CD4-positive, alpha-beta T cell treated with Interleukin-17A for 1 hour (primary cell): ENCODE data around the gene ACAD8.
"Not testable (repeated sequence)": the region's sequence is repeated elsewhere in the genome, so short reads cannot be mapped to it uniquely, and the experiment has no call there.

Experiments
- DNase-seq: peaks from one replicate; pipeline ENCODE4 v3.0.0-alpha.2; 2020

The ACAD8 gene

DNA sequence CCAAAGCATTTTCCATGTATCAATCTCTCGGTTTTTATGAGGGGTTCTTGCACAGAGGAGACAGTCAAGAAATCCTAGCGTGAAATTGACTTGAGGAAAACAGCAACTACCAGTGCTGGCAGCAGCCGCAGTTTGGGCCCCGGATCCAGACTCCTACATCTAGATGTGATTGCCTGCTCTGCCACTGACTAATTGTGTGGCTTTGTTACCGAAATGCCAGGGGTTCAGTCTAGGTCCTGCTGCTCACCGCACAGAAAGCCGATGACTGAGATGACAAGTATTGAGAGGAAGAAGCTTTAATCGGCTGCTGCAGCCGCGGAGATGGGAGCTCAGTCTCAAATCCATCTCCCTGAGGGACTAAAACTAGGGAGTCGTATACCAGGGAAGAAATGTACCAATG, 14.6 kb downstream of the ACAD8 start:
- no peak for DNase-seq

DNA sequence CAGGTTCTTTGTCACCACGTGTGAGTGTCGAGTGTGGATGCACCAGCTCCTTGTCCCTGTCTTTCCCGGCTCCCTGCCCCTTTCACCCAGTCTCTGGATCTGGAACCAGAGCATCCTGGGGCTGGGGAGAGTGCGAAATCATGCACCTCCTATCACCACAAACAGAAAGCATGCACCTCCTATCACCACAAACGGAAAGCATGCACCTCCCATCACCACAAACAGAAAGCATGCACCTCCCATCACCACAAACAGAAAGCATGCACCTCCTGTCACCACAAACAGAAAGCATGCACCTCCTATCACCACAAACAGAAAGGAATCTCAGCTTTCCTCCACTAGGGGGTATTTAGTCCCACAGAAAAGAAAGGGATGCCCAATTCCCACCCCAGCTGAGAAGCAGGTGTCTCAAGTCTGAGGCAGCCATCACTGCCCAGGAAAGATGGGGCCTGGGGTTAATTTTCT, 16.9 kb downstream of the ACAD8 start:
- DNase-seq, result peak; percentile 60

DNA sequence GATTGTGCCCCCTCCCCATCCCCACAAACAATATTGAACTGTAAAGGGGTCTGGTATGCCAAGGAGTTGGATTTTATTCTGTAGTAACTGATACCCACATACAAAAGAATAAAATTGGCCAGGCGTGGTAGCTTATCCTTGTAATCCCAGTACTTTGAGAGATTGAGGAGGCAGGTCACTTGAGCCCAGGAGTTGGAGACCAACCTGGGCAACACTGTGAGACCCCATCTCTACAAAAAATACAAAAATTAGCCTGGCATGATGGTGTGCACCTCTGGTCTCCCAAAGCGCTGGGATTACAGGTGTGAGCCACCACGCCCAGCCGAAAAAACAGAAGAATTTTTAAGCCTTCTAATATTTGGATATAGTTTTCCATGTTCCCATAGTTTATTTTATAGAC, 18.6 kb downstream of the ACAD8 start:
- no peak for DNase-seq

DNA sequence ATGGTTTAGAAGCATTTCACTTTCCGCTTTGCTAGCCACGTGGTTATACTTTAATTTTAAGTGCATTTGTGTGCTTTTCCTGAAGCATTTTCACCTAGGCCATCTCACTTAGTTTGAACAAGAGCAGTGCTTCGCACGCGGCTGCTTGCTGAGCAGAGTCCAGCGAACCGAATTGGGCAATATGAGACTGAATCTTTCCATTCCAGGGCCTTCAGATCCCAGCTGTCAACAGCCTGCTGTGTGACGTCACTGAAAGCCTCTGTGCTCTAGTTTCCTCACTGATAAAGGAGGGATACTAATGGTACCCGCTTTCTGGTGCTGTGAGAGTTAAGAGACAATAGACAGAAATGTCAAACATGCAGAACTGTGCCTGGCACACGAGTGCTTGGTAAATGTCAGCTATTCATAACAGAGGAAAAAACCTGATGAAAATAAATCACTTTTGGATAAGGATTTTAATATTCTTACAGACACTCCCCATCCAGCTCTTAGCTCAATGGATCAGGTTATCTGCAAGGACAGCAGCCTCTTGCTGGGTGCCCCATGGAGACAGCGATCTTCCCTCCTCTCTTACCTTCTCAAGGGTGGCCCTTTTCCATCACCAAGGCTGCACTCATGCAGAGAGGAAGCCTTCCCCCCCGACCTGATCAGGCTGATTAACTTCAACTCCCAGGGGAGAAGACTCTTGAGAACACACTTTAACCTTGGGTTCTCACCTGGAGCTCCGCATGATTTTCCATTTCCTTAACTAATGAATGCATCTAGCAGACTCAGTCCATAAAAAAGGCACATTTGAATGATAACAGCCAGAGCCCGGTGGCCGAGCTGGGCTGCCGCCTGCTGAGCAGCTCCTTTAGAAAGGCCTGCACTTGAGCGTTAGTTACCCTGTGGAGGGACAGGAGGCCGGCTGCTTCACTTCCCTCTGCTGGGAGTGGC, 19.3 kb downstream of the ACAD8 start:
- no peak for DNase-seq

DNA sequence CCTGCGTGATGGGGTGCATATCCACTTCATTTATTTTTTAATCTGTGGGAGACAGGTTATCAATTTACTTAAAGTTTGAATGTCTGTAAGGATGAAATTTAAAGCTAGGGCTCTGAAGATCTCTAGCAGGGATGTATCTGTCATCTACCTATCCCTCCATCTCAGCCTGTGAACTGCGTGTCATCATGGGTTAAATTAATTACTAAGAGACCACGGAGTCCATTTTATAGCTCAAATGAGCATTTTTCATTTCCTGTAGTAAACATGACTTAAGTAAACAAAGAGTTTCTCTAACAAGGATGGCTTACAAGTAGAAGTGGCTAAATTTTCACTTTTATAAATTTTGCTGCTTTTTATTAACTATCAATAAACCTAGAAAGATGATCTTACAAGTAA, 19.9 kb downstream of the ACAD8 start:
- no peak for DNase-seq

DNA sequence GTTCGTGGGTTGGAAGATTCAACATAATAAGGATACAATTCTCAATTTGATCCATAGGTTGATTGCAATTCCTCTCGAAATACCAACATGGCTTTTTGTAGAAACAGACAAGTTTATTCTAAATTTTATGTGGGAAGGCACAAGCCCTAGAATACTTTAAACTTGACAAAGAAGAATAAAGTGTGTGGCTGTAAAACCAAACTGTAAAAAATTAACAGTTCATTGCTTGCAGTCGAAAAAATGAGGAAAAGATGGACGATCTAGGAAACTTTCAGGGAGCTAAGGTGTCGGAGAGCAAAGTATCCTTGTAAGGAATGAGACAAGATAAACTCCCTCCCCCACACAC, 21.8 kb downstream of the ACAD8 start:
- no peak for DNase-seq

DNA sequence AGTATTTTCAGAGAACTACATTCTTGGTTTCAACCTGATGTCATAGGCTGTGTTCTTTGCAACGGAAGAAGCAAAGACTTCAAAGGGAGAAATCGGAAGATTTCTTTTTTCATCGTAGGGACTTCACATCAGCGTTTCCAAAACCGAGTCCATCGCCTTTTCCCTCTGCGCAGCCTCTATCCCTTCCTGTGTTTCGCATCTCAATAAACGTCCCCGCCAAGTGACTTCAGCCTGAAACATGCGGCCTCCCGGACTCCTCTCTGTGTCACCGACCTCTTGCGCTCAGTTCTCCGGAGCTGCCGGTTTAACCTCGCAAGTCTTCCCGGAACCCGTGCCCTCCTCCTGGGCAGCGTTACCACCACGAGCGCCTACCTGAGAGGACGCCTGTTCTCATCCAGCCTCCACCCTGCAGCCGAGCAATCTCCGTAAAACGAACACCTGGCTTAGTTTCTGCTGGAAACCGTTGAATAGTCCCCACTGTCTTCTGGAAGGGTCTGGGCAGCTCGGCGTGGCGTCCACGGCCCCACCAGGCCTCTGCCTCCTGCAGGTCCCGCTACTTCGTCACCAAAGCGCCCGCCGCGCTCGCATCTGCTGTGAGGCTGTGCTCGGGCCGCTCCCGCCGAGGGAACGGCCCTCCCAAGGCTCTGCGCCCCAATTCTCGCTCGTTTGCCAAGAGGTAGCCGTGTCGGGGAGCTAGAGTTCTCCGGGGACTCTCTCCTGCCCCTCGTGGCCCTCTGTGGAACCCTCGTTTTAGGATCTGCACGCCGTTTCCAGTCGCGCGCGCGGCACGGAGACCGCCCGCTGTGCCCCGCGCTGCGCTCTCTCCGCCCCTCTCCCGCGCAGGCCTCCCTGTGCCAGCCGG, 22.4 kb downstream of the ACAD8 start, which contains the start of gene GLB1L3:
Gene GLB1L3 (plus strand): TSS at position 846 of the 862 bp plus-strand sequence. CDS start 362 bp downstream, outside the sequence.
- peak; percentile 84 for DNase-seq

DNA sequence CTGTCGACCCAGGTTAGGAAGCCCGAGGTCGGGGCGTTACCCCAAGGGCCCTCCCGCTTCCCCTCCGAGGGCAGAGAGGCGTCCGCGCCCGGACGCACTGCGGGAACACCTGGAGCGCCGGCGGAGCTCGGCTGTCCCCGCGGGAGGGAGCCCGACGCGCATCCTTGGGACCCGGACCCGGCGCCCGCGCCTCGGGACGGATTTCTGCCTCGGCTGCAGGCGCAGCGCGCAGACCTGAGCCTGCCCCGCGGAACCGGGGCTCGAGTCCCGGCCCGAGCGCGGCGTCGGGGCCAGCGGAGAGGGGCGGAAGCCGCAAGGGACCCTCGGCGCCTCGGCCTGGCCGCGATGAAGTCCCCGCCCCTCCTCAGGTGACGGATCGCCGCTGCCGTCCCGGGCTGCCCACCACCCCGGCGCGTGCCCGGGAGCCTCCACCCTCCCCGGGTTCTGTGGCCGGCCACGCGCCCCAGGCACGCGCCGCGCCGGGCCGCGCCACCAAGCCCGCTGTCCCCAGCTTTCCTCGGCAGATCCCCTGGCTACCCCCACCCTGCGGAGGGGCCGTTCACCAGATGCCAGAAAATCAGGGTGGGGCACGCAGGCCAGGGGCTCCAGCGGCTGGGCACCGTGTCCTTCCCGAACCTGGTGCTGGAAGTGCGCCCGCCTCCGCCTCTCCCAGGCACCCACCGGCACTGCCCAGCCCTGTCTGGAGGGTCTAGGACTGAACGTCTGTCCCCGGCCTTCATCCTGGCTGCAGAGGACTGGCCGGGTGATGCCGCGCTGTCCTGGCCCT, 23.2 kb downstream of the ACAD8 start:
- DNase-seq, result no peak

DNA sequence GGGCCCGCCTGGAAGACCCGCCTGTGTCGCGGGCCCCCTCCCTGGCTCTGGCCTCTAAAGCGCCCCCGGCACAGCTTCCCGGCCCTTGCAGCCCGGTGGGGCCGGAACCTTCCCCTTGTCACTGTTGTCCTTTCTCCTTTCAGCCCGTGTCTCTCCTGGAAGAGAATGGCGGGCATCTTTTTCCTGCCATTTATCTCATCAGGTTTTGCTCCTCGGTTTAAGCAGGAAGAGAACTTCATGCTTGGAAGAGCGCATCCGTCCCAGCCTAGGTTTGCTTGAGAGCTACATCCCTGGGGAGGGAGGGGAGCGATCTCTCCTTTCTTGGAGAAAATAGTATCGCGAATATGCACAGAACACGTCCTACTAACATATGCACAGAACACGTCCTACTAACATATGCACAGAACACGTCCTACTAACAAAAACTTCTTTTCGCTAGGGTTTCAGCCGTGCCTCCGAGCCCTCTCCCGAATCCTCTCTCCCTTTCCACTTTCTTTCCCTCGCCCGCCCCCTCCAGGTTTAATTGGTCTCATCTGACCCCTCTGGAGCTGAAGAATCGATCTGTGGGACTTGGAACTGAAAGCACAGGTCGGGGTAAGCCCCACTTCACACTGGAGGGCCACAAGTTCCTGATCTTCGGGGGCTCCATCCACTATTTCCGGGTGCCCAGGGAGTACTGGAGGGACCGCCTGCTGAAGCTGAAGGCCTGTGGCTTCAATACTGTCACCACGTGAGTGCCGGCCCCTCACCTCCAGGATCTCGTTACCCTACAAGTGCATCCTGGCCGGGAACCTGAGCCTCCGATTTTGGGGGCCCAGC, 24.0 kb downstream of the ACAD8 start:
- no peak for DNase-seq

DNA sequence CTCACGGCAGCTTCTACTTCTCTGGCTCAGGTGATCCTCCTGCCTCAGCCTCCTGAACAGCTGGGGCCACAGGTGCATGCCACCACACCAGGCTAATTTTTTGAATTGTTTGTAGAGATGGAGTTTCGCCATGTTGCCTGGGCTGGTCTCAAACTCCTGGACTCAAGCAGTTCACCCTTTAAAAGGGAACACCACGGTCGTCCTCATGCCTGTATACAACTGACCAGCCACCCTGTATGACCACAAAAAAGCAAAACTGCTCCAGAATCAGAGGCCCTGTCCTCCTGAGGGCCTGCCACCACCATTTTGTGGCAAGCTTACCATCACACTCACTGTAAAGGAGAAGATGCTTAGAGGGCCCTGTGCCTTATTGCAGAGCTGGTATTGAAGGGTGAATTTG, 25.0 kb downstream of the ACAD8 start:
- no peak for DNase-seq

DNA sequence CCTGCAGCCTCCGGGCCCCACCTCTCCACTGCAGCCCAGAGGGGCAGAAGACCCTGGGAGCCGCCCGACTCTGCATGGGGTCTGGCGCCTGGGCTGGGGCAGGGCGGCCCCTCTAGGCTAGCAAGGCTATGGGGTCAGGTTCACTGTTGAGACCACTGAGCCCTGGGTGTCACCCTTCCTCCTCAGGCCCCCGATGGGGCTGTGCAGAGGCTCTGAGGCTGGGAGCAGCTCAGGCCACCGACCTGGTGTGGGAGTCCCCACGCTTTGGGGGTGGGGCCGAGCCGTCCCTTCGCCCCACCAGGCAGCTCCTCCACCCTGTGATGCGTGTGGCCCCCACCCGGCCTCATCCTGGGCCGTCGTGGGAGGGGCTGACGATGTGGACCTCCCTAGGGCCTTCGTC, 28.3 kb downstream of the ACAD8 start:
- not testable (repeated sequence) for DNase-seq

DNA sequence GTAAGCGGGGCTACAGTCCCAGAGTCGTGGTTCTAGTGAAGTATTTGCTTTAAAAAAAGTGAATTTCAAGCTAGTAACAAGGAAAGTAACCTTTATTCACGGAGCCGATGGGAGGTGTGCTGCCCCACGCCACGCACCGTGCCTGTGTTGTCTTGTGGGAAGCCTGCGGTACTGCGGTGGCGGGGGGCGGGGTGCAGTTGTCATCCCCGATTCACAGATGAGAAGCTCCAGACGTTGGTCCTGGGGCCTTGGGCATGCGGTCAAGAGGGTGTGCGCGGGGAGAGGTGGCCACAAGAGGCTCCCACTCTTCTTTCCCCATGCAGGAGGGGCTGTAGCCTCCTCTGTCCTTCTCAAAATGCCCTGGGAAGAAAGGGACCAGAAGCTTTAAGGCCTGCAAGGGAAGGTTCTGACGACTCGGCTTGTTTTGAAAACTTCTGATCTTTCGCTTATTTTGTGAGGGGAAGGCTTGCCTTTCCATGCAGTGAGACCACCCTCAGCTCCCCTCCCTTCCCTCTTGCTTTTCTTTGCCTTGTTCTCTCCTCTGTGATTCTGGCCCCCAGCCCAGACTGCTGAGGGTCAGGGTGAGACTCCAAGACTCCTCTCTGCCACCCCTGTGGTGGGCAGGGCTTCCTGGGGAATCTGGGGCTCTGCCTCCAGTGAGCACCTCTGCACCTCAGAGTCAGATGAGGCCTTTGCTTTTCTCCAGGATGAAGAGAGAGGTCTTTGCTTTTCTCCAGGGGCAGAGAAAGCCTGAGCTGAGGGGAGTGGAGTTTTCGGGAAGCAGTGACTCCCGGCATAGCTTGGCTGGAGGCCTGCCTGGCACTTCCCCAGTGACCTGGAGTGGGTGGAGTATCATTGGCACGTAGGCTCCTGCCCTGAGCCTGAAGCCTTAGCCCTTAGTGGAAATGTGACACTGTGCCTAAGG, 29.0 kb downstream of the ACAD8 start:
- no peak for DNase-seq

DNA sequence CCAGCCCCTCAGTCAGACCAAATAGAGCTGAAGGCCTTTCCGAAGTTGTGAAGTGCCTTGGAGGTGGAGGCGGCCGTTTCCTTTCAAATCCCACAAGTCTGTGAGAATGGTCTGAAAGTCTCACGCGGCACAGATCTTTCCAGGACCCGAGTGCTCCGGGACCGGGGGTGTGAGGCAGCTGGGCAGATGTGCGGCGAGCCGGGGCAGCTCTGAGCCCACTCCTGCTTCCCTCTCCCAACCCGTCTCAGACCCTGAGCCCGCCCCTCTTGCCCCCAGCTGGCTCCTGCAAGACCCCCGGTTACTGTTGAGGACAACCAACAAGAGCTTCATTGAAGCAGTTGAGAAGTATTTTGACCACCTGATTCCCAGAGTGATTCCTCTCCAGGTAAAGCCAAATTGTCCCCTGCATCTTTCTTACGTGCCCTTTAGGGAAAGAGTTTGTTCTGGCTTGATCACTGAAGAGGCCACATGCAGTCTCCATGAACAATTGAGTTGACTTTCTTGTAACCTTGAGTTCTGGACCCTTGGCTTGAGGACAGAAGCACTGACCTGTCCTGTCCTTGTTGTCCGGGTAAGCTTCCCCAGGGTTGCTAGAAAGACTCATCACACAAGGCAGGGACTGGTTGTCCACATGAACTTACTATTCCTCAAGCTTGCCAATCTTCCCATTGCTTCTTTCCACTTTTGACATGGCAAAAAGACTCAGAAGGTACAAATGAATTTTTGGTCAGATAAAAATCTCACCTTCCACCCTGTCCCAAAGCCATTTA, 30.3 kb downstream of the ACAD8 start:
- DNase-seq, result no peak

DNA sequence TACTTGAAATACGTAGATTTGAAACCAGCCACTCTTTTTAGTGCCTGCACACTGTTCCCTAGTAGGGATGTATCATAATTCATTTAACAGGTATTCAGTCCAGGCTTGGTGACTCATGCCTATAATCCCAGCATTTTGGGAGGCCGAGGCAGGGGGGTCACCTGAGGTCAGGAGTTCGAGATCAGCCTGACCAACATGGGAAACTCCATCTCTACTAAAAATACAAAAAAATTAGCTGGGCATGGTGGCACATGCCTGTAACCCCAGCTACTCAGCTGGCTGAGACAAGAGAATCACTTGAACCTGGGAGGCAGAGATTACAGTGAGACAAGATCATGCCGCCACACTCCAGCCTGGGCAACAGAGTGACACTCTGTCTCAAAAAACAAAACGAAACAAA, 31.0 kb downstream of the ACAD8 start:
- DNase-seq, result not testable (repeated sequence)

DNA sequence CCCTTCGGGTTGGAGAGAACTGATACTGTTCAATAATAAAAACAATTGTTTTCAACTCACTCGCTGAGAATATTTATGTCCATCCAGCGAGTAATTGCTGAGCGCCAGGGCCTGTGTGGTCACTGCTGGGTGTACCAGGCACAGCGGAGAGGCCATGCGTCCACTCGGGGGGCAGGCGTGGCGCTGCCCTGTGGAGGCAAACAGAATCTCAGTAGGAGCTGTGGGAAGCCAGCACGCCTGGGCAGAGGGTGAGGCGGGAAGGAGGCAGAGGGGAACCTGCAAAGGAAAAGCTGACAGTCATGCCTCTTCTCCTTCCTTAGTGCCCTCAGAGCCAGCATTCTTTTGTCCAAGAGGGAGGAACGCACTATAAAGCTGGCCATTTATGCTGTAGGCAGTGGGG, 34.2 kb downstream of the ACAD8 start:
- no peak for DNase-seq

DNA sequence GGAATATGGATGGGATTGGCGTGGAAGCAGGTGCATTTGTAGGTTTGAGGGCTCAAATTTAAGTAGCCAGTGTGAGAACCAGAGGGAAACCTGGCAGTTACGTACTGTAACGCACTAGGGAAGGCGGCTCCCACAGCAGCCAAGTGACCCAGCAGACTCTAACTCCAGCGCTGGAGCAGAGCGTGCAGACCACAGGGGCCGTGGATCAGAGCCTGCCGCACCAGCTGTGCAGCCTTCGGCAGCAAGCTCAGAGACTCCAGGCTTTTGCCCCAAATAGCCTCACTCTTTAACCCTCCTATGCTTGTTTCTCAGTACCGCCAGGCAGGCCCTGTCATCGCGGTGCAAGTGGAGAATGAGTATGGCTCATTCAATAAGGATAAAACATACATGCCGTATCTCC, 35.1 kb downstream of the ACAD8 start:
- DNase-seq, result no peak

DNA sequence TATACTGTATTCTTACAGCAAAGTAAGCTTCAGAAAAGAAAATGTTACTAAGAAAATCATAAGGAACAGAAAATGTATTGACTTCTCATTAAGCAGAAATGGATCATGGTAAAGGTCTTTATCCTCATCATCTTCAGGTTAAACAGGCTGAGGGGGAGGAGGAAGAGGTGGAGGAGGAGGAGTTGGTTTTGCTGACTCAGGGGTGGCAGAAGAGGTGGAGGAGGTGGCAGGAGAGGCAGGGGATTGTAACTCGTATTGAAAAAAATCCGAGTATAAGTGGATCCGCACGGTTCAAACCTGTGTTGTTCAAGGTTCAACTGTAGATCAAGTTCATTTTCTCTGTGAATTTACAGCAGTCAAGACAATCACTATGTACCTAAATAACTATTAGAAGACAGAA, 35.8 kb downstream of the ACAD8 start:
- no peak for DNase-seq

DNA sequence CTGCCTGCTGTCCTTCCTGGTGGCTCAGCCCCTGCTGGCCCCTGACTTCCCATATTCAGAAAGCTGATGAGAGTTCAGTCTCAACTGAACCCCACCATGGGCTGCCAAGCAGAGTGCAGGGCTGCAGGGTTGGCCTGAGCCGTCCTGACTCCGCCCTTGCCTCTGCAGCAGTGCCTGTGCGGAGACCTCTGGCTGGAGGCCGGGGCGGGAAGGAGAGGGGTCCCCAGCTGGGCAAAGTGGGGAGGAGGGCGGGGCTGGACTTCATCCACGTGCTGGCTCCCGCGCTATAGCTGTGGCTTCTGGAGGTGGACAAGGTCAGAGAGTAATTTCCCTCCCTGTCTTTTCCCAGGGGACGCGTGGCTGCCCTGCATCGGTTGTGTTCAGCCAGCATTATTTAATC, 36.4 kb downstream of the ACAD8 start:
- DNase-seq, result no peak

DNA sequence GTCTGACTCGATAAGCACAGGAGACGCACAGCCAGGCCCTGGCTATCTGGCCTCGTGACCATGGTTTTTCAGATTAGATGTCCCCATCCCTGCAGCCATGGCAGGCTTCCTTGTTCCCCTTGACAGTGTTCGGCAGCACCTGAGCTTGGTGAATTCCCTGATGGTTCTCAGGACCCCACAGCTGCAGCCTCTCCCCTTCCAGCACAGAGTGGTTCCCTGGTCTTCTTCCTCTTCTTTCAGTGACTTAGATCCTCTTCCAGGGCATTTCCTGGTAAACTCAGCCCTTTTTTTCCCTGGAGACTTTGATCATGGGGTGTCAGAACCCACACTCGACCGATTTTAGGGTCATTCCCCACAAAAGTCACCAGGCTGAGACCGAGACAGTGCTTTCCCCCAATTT, 37.3 kb downstream of the ACAD8 start:
- DNase-seq, result no peak

DNA sequence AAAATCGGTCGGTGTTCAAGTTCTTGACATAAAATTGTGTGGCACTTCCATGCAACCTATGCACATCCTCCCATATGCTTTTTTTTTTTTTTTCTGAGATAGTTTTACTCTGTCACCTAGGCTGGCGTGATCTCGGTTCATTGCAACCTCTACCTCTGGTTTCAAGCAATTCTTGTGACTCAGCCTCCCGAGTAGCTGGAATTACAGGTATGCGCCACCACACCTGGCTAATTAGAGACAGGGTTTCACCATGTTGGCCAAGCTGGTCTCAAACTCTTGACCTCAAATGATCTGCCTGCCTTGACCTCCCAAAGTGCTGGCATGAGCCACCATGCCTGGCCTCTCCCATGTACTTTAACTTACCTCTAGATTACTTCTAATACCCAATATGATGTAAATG, 37.8 kb downstream of the ACAD8 start:
- no peak for DNase-seq
